H9 (cell line): ENCODE data around the gene CYP2S1. TPM values are rescaled to one million over a fixed set of nuclear protein-coding genes. Genes with fewer than 3 reads are reported as not detected.

ENCODE experiments used
- DNase-seq: peaks from one replicate; pipeline ENCODE4 v3.0.0-alpha.2; 2017
- H2AFZ ChIP-seq: one replicate; pipeline ENCODE4 v1.6.1; 2013; ENCODE audit warnings: mild to moderate bottlenecking, low read length, control low read depth, moderate library complexity
- H2AK5ac ChIP-seq: 2 replicates; pipeline ENCODE4 v1.6.1; 2013; ENCODE audit warnings: low read length, control low read depth, mixed read lengths; ENCODE audit not compliant: insufficient read length
- H2BK120ac ChIP-seq: one replicate; pipeline ENCODE4 v1.6.1; 2013; ENCODE audit warnings: low read depth, mild to moderate bottlenecking, low read length, control low read depth, inconsistent platforms; ENCODE audit not compliant: poor library complexity, severe bottlenecking
- H2BK12ac ChIP-seq: 2 replicates; pipeline ENCODE4 v1.6.1; 2013; ENCODE audit warnings: low read length, control low read depth, mixed read lengths, low read depth; ENCODE audit not compliant: insufficient read length
- H2BK15ac ChIP-seq: 2 replicates; pipeline ENCODE4 v1.6.1; 2013; ENCODE audit warnings: low read depth, low read length, control low read depth
- H2BK20ac ChIP-seq: one replicate; pipeline ENCODE4 v1.6.1; 2013; ENCODE audit warnings: low read depth, mild to moderate bottlenecking, low read length, control low read depth, inconsistent platforms; ENCODE audit not compliant: poor library complexity, severe bottlenecking
- H2BK5ac ChIP-seq: 2 replicates; pipeline ENCODE4 v1.6.1; 2013; ENCODE audit warnings: low read length, control low read depth, mixed read lengths; ENCODE audit not compliant: insufficient read length
- H3K14ac ChIP-seq: 2 replicates; pipeline ENCODE4 v1.6.1; 2013; ENCODE audit warnings: low read length, control low read depth; ENCODE audit not compliant: insufficient read depth
- H3K18ac ChIP-seq: 2 replicates; pipeline ENCODE4 v1.6.1; 2013; ENCODE audit warnings: low read depth, mild to moderate bottlenecking, mixed read lengths, low read length, control low read depth; ENCODE audit not compliant: insufficient read length
- H3K23ac ChIP-seq: 2 replicates; pipeline ENCODE4 v1.6.1; 2013; ENCODE audit warnings: low read length, control low read depth, mixed read lengths, low read depth; ENCODE audit not compliant: insufficient read length
- H3K23me2 ChIP-seq: 2 replicates; pipeline ENCODE4 v1.6.1; 2013; ENCODE audit warnings: low read depth, mild to moderate bottlenecking, mixed read lengths, low read length, control low read depth; ENCODE audit not compliant: insufficient read length, poor library complexity, severe bottlenecking
- H3K27ac ChIP-seq: 2 replicates; pipeline ENCODE4 v1.5.1; 2013; ENCODE audit warnings: low read length, control low read depth, mixed read lengths, low read depth; ENCODE audit not compliant: insufficient read length
- H3K27me3 ChIP-seq: 2 replicates; pipeline ENCODE4 v1.6.1; 2013; ENCODE audit warnings: low read length, control low read depth, inconsistent platforms; ENCODE audit not compliant: insufficient read depth
- H3K4ac ChIP-seq: 2 replicates; pipeline ENCODE4 v1.6.1; 2013; ENCODE audit warnings: low read depth, mild to moderate bottlenecking, control low read depth, inconsistent platforms, low read length, moderate library complexity
- H3K4me1 ChIP-seq: 2 replicates; pipeline ENCODE4 v1.6.1; 2013; ENCODE audit warnings: low read length, control low read depth, inconsistent platforms; ENCODE audit not compliant: insufficient read depth
- H3K4me2 ChIP-seq: 2 replicates; pipeline ENCODE4 v1.6.1; 2013; ENCODE audit warnings: low read length, control low read depth, mixed read lengths; ENCODE audit not compliant: insufficient read length, insufficient read depth
- H3K56ac ChIP-seq: 2 replicates; pipeline ENCODE4 v1.6.1; 2013; ENCODE audit warnings: low read depth, mild to moderate bottlenecking, mixed read lengths, low read length, control low read depth; ENCODE audit not compliant: insufficient read length
- H3K79me1 ChIP-seq: 2 replicates; pipeline ENCODE4 v1.6.1; 2013; ENCODE audit warnings: low read depth, mild to moderate bottlenecking, moderate library complexity, low read length, control low read depth, inconsistent platforms; ENCODE audit not compliant: insufficient read depth, poor library complexity, severe bottlenecking
- H3K79me2 ChIP-seq: 2 replicates; pipeline ENCODE4 v1.6.1; 2013; ENCODE audit warnings: low read length, control low read depth, inconsistent platforms; ENCODE audit not compliant: insufficient read depth
- H3K9ac ChIP-seq: 2 replicates; pipeline ENCODE4 v1.6.1; 2013; ENCODE audit warnings: low read length, control low read depth, mixed read lengths; ENCODE audit not compliant: insufficient read length; ENCODE audit errors: extremely low read depth
- H3K9me3 ChIP-seq: one replicate; pipeline ENCODE4 v1.6.1; 2013; ENCODE audit warnings: low read depth, low read length, inconsistent platforms; ENCODE audit not compliant: control insufficient read depth
- H3T11ph ChIP-seq: one replicate; pipeline ENCODE4 v1.6.1; 2013; ENCODE audit warnings: mild to moderate bottlenecking, low read length, control low read depth, inconsistent platforms
- H4K20me1 ChIP-seq: one replicate; pipeline ENCODE4 v1.6.1; 2013; ENCODE audit not compliant: control insufficient read depth, insufficient read length, insufficient read depth
- H4K5ac ChIP-seq: 2 replicates; pipeline ENCODE4 v1.6.1; 2013; ENCODE audit warnings: low read depth, mild to moderate bottlenecking, mixed read lengths, low read length, control low read depth; ENCODE audit not compliant: insufficient read length
- H4K8ac ChIP-seq: replicated peaks from 2 replicates; pipeline ENCODE4 v1.6.1; 2013; ENCODE audit warnings: low read length, control low read depth, mixed read lengths, low read depth; ENCODE audit not compliant: insufficient read length
- H4K91ac ChIP-seq: 2 replicates; pipeline ENCODE4 v1.6.1; 2013; ENCODE audit warnings: low read depth, mild to moderate bottlenecking, moderate library complexity, mixed read lengths, low read length, control low read depth; ENCODE audit not compliant: insufficient read length
- H3K27ac Mint-ChIP-seq, 3 experiments: 2 replicates in 2 of 3; 3 replicates in 1 of 3; pipeline ENCODE4 v1.8.0; 2020 to 2021; ENCODE audit warnings: mixed read lengths in 3 of 3, mild to moderate bottlenecking in 1 of 3, moderate library complexity in 1 of 3
- H3K27me3 Mint-ChIP-seq: 2 replicates; pipeline ENCODE4 v1.8.0; 2021; ENCODE audit warnings: low read depth, mild to moderate bottlenecking, moderate library complexity, mixed read lengths
- H3K36me3 Mint-ChIP-seq, 3 experiments: 2 replicates in 2 of 3; 3 replicates in 1 of 3; pipeline ENCODE4 v1.8.0; 2020 to 2021; ENCODE audit warnings: low read depth in 3 of 3, mixed read lengths in 3 of 3; ENCODE audit not compliant: insufficient read depth in 1 of 3
- H3K4me1 Mint-ChIP-seq, 2 experiments: 2 replicates each; pipeline ENCODE4 v1.8.0; 2020; ENCODE audit warnings: mixed read lengths in 2 of 2
- H3K4me3 Mint-ChIP-seq, 2 experiments: 2 replicates in 1 of 2; 3 replicates in 1 of 2; pipeline ENCODE4 v1.8.0; 2020 to 2021; ENCODE audit warnings: mild to moderate bottlenecking in 2 of 2, mixed read lengths in 2 of 2, moderate library complexity in 1 of 2
- H3K9me3 Mint-ChIP-seq, 2 experiments: 2 replicates in 1 of 2; 3 replicates in 1 of 2; pipeline ENCODE4 v1.8.0; 2020; ENCODE audit warnings: mild to moderate bottlenecking in 2 of 2, mixed read lengths in 2 of 2, moderate library complexity in 1 of 2
- WGBS: extraction: QIAGEN DNeasy Blood & Tissue Kit; methylation state at CpG from one replicate; pipeline ENCODE4 v1.1.7; 2013; ENCODE audit warnings: missing lambda C conversion rate, low lambda C conversion rate, mixed read lengths; ENCODE audit not compliant: insufficient read length; ENCODE audit errors: extremely low coverage; 5-methylcytosine and 5-hydroxymethylcytosine counted together
- total RNA-seq: library from RNA; stranded (reverse); gene quantifications from 2 replicates; pipeline ENCODE4 v1.2.1, GENCODE V29; 2021
- TF ChIP-seq, protein P1 (sequence below): fragments of 200-600 bp; sonication (generic); conservative IDR thresholded peaks from 3 replicates; pipeline ENCODE4 v1.8.0; 2021; ENCODE audit warnings: antibody characterized with exemption, mild to moderate bottlenecking

CYP2S1 gene
- total RNA-seq, 1 experiment from 2014 or later, result 159 TPM

DNA sequence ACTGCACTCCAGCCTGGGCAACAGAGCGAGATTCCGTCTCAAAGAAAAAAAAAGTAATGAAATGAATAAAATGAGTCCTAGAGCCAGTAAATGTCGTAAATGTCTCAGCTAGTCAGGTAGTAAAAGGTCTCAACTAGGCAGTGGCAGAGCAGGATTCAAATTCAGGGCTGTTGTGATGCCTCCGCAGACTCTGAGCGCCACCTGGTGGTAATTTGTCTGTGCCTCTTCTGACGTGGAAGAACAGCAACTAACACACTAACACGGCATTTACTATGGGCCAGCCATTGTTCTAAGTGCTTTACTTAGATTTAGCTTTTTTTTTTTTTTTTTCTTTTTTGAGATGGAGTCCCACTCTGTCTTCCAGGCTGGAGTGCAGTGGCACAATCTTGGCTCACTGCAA, 48.6 kb upstream of the CYP2S1 start:
- Histone ChIP-seq H3K9ac (no peak overlapping the region), H3K27ac (no peak overlapping the region), H3T11ph (no peak overlapping the region), H3K27me3 (no peaks in the 10 kb centered on the region), H2AK5ac (no peak overlapping the region), H3K4ac (no peak overlapping the region), H3K18ac (no peak overlapping the region), H4K5ac (no peak overlapping the region), H2BK15ac (no peak overlapping the region), H4K20me1 (no peaks in the 10 kb centered on the region), H3K14ac (no peak overlapping the region), H3K4me1 (no peaks in the 10 kb centered on the region), H4K91ac (no peak overlapping the region), H2BK5ac (no peak overlapping the region), H3K23me2 (no peaks in the 10 kb centered on the region), H3K79me1 (no peaks in the 10 kb centered on the region), H3K79me2 (no peaks in the 10 kb centered on the region), H4K8ac (no peak overlapping the region), H2BK12ac (no peak overlapping the region), H2BK20ac (no peak overlapping the region), H3K56ac (no peak overlapping the region), H3K4me2 (no peak overlapping the region), H3K9me3 (no peaks in the 10 kb centered on the region), H2BK120ac (no peak overlapping the region), H3K23ac (no peak overlapping the region), H2AFZ (no peak overlapping the region)
- H3K9me3 Mint-ChIP-seq, result peaks cover 7 to 13% of the 10 kb centered on the region in 2 experiments
- peak; percentile 89 for DNase-seq
- no CpG with 5 or more reads among the region's 7 CpGs for WGBS
- H3K4me1 Mint-ChIP-seq, result no peaks in the 10 kb centered on the region; a peak in 2 of 4 replicates
- H3K4me3 Mint-ChIP-seq, result no peak overlapping the region
- H3K27ac Mint-ChIP-seq, result 0 out of 7 replicates have a peak overlapping the region, but pooled peaks of 1 of the 3 experiments have one; percentile 66
- peaks cover 2% of the 10 kb centered on the region; the same call in 1 of the 2 replicates for H3K27me3 Mint-ChIP-seq
- TF ChIP-seq, protein P1, sequence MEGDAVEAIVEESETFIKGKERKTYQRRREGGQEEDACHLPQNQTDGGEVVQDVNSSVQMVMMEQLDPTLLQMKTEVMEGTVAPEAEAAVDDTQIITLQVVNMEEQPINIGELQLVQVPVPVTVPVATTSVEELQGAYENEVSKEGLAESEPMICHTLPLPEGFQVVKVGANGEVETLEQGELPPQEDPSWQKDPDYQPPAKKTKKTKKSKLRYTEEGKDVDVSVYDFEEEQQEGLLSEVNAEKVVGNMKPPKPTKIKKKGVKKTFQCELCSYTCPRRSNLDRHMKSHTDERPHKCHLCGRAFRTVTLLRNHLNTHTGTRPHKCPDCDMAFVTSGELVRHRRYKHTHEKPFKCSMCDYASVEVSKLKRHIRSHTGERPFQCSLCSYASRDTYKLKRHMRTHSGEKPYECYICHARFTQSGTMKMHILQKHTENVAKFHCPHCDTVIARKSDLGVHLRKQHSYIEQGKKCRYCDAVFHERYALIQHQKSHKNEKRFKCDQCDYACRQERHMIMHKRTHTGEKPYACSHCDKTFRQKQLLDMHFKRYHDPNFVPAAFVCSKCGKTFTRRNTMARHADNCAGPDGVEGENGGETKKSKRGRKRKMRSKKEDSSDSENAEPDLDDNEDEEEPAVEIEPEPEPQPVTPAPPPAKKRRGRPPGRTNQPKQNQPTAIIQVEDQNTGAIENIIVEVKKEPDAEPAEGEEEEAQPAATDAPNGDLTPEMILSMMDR, result peak; percentile 95
- peaks cover 1 to 17% (median 5%) of the 10 kb centered on the region in 3 experiments; a peak in 4 of 7 replicates for H3K36me3 Mint-ChIP-seq
